HG03196 (cell line): Measurements from ENCODE around the gene ATP8A2.
"Not testable (repeated sequence)": the region's sequence is repeated elsewhere in the genome, so short reads cannot be mapped to it uniquely, and the experiment has no call there.

Experiments used
- ATAC-seq: cut with Tn5 transposase; IDR thresholded peaks from one replicate; pipeline ENCODE4 v1.9.1; 2021; ENCODE audit not compliant: unreplicated experiment

ATP8A2 gene

DNA sequence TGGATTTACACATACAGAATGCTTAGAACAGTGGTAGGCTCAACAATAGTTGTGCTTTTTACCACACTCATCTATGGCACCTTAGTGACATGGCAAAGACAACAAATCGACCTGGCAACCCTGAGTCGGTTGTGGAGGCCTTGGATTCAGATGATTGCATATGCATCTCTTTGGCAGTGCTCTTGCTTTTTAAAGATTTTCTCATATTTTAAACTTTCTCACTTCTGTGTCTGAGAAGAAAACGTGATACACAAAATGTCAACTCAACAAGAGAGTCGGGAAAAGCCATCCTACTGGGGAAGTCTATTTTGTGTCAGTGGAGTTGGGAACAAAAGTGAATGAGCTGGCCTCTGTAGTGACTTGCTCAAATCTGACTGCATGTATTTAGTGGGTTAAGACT, 85.8 kb downstream of the ATP8A2 start:
- ATAC-seq, result no peak

GRCh38 chr13:25462301-25463125, 90.7 kb downstream of the ATP8A2 start:
- no peak for ATAC-seq

DNA sequence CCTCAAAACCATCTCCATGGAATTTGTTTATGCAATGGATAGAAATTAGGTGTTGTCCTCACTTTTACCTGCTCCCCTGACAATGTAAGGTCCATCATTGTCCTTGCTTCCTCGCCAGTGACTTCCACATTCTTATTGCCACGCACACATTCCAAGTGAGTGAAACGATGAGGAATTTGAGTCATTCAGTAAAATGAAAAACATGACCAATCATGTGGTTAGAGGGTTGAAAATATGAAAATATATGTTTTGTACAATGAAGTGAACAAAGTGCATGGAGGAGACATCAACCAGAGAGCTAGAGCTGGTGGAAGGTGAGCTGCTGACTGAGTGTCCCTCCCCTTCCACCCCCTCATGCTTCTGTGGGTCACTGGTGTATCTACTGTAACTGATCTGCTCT, 91.7 kb downstream of the ATP8A2 start:
- no peak for ATAC-seq

- ATAC-seq, result no peak
Measured at GRCh38 chr13:25466880-25467279, 95.1 kb downstream of the ATP8A2 start.

DNA sequence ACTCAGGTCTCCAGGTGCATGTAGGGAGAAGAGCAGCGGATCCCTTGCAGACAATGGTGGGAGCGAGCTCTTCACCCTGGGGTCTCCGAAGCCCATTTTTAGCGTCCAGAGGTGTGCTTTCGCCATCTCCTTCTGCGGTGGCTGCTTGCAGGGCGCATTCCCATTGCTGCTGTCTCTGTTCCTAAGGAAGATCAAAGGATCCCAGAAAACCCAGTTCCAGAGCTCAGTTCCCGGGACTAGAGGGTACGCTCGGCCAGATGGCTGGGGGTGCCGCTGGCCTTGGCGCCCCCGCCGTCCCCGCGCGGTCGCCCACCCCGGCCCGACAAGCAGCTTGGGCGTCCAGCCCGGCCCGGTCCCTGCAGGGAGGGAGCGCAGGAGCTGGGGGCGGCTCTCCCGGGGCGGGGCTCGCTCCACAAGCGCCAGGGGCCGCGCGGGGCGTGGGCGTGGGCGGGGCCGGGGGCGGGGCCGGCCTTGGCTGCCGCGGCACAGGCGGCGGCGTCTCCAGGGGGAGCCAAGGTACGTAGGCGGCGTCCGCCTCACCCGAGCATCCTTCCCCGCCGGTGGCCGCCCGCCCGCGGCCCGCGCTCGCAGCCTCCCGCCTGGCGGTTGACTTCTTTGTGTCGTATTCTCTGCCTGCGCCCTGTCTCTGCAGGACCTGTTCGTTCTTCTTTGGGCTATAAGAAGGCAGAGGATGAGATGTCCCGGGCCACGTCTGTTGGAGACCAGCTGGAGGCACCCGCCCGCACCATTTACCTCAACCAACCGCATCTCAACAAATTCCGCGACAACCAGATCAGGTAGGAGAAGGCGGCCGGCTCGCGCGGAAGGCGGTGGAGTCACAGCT, 96.8 kb downstream of the ATP8A2 start:
- no peak for ATAC-seq

GRCh38 chr13:25469169-25469525, 97.4 kb downstream of the ATP8A2 start:
- no peak for ATAC-seq

DNA sequence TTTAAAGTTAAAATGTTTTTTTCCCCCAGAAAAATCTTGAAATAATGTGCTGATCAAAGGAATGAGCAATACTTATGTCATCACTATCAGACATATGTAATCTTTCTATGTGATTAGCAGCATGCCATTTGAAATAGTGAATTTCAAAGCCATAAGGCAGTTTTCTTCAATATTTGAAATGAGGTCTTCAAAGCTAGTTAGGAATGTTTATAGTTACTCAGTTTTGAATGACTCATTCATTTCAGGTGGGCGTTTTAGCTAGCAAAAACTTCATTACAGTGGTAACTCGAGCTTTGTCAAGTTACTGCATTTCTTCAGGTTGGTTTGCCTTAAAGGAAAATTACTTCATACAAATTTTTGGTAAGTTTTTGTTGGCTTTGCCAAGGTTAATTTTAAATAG, 102.1 kb downstream of the ATP8A2 start:
- no peak for ATAC-seq

- no peak for ATAC-seq
Measured at GRCh38 chr13:25478186-25478585, 106.4 kb downstream of the ATP8A2 start.

GRCh38 chr13:25489238-25489637, 117.5 kb downstream of the ATP8A2 start:
- ATAC-seq, result no peak

GRCh38 chr13:25490236-25490635, 118.5 kb downstream of the ATP8A2 start:
- no peak for ATAC-seq

- ATAC-seq, result no peak
Measured at GRCh38 chr13:25493931-25494640, 122.3 kb downstream of the ATP8A2 start.

DNA sequence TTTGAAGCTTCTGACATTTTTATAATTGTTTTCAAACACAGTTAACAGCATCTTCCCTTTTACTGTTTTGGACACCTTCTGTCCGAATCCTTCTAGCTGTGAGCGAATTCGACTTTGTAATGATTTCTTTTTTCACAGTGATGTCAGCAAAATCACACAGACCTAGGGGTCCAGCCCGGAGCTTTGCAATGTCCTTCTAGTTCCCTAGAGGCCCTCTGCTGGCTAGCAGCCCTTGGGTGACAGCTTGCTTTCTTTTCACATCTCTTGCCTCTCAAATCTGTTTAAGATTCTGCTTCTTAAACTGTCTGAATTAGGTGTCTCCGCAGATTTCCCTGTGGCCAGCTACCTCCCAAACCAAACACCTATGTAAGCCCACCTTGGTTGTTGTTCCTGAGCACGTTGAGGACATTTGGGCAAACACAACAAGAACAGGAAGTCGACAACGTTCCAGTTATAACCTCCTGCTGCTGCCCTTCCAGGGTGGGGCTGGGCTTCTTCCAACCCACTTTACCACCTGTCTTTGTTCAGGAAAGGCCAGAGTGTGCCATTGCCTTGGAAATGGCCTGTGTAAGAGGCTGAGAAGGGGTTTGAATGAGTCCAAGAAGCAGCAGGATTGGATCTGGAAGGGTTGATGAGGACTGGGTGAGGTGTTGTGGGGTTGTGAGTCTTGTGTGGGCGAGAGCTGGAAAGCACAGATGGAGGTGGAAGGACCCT, 123.1 kb downstream of the ATP8A2 start:
- ATAC-seq, result no peak

- ATAC-seq, result no peak
Measured at GRCh38 chr13:25501231-25501630, 129.5 kb downstream of the ATP8A2 start.

DNA sequence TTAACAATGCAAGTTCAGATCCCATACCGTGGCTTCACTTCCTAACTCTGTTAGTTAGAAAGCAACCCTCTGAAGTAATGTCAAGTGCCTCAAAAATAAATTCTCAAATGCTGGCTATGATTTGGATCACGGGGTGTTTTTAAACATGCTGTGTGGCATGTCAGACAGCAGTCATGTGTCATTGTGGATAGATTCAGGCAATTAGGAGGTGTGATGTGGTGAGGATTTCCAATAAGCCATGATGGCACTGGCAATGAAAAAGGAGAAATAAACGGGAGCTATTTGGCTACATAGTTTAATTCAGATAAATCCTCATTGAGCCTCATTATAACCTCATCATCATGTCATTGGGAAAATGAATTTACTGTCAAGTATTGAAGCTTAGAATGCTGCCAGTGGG, 130.3 kb downstream of the ATP8A2 start:
- ATAC-seq, result no peak

GRCh38 chr13:25502551-25502950, 130.8 kb downstream of the ATP8A2 start:
- no peak for ATAC-seq

DNA sequence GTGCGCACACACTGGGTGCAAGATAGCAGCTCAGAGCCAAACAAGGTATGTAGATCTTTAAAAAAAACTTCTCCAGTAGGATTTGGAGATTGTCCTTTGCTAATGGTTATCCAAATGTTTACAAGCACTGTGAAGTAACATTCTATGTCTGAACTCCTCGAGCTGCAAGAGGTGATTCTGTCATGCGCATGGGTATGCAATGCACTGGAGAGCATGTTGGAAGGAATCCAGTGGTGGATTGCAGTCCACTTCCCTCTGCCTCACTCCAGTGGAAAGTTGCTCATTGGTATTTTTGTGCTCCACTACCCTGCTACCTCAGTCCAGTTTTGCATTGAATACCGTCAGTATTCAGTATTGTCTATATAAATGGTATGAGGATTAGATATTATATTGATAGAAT, 132.1 kb downstream of the ATP8A2 start:
- ATAC-seq, result no peak

DNA sequence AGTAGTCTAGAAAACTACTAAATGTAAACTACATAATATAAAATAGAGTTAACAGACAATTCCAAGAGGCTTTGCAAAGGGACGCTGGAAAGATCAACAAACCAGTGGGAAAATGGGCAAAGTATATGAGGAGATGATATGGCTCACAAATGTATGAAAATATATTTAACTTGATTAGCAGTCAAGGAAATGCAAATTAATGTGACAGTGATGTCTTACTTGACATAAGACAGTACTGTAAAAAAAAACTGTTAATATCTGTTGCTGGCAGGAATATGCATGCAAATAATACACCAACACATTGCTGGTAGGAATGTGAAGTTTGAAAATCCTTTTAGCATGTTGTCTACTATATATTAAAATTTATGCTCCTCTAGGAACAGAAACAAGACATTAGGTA, 136.1 kb downstream of the ATP8A2 start:
- ATAC-seq, result no peak

DNA sequence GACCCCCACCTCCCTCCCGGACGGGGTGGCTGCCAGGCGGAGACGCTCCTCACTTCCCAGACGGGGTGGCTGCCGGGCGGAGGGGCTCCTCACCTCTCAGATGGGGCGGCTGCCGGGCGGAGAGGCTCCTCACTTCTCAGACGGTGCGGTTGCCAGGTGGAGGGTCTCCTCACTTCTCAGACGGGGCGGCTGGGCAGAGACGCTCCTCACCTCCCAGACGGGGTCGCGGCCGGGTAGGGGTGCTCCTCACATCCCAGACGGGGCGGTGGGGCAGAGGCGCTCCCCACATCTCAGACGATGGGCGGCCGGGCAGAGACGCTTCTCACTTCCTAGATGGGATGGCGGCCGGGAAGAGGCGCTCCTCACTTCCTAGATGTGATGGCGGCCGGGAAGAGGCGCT, 141.3 kb downstream of the ATP8A2 start:
- not testable (repeated sequence) for ATAC-seq

GRCh38 chr13:25518441-25518840, 146.7 kb downstream of the ATP8A2 start:
- no peak for ATAC-seq

DNA sequence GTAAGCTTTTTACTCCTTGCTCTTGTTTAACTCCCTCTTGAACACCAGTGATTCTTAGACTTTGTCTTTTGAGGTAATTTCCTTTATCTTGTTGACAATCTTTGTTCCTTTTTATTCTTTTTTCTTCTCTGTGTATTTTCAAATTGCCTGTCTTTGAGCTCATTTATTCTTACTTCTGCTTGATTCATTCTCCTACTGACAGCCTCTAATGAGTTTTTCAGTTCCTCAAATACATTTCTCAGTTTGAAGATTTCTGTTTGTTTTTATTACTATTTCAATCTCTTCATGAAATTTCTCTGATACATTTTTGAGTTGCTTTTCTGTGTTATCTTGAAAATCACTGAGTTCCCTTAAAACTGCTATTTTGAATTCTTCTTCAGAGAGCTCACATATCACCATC, 154.1 kb downstream of the ATP8A2 start:
- no peak for ATAC-seq

DNA sequence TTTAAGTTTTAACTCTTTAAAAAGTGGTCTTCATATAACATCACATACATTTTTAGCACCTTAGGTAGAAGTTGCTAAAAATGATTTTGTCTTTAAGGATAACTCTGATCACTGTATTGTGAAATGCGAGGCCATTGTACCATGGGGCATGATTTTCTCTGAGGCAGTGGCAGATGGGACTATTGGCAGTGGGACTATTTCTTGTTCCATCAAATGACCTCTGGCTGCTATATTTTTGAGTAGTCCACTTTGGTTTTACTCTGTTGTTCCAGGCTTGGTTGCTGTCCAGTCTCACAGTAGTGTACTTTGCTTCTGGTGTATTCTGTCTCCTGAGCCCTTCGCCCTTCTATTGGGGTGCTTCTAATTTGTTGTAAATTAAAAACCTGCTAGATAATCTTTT, 156.5 kb downstream of the ATP8A2 start:
- no peak for ATAC-seq
